ENCODE results near the gene SH2D7. TPM values are rescaled to one million over a fixed set of nuclear protein-coding genes. Genes with fewer than 3 reads are reported as not detected.

Gene SH2D7
- total RNA-seq, 1 donor from 2014 or later: not detected

DNA sequence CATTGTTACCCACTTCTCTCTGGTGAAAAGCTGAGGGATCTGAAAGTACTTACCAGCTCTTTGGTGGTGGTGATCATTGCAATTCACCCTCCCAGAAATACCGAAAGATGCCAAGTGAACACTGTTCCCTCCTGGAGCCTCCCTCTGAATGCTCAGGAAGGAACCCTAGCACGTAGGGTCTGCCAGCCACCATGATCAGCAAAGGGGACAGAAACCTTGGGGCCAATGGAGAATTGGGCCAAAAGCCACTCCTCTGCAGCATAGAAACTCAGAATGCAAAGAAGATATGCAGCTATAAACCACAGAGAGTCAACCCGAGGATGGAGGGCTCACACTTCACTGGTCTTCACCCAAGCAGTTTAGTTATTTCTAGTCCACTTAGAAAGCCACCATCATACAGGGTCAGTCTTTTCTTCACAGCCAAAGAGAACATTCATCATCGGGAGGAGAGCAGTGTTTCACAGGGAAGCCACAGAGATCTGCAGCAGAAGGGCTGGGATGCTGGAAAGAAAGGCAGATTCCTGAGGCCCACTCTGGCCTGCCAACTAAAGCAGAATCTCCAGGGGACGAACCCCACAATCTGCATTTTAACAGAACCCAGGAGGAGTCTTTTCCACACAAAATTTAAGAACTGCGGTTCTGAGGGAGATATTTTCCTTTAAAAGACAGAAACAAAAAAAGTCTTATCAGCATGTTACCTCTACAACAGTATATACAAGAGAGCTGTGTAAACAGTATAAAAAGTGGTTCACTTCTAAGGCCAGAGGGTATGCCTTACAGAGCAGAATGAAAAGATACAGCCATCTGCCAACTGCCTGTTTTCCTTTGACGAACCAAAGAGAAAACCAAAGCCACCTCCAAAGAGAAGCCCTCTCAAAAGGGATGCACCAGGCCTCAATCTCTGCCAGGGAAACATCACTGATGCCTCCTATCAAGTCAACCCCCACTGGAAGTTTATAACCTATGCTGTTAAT lies 26.1 kb upstream of the SH2D7 start:
- DNase-seq (no peak), ATAC-seq (no peak)
- H3K4me3 ChIP-seq: peak overlapping the region; percentile 0

DNA sequence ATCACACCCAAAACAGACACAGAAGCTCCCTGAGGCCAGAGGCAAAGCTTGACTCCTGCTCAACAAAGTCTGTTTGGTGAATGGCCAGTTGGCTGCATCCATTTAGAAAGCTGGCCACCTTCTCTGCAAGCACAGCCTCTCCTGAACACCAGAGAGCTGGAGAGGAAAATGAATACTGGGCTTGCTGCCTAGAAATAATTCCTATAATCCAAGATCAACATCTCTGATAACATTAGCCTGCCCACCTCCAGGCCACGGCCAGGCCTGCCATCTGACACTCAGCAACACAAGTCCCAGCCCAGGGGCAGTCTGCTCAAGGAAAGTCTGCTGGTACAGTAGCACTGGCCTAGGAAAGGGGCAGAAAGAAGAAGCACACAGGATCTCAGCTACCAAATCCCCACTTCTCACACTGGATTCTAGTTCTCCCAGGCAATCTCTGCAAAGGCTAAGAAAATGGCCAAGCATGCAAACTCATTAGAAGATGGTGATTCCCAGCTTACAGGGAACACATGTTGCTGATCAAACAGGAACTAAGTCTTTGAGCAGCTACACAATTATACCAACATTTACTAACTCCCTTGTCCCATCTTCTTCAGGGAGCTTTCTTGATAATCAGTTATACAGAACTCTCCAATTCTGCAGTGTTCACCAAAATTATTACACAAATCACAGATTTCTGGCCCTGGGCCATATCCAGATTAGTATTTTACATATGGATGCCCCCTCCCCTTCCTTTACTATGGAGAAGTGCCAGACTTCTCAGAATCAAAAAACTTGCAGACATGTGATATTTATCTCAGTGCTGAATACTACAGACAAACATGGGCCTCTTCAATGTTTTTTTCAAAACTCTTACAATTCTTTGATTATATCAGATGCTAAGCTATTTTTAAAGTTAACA lies 24.8 kb upstream of the SH2D7 start:
- TF ChIP-seq, protein P1, sequence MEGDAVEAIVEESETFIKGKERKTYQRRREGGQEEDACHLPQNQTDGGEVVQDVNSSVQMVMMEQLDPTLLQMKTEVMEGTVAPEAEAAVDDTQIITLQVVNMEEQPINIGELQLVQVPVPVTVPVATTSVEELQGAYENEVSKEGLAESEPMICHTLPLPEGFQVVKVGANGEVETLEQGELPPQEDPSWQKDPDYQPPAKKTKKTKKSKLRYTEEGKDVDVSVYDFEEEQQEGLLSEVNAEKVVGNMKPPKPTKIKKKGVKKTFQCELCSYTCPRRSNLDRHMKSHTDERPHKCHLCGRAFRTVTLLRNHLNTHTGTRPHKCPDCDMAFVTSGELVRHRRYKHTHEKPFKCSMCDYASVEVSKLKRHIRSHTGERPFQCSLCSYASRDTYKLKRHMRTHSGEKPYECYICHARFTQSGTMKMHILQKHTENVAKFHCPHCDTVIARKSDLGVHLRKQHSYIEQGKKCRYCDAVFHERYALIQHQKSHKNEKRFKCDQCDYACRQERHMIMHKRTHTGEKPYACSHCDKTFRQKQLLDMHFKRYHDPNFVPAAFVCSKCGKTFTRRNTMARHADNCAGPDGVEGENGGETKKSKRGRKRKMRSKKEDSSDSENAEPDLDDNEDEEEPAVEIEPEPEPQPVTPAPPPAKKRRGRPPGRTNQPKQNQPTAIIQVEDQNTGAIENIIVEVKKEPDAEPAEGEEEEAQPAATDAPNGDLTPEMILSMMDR (IDR thresholded peaks at IDR 0.05): no peak
- H3K4me1 ChIP-seq: peaks cover 99% of the 10 kb centered on the region
- no peaks in the 10 kb centered on the region for H3K9me3 ChIP-seq
- H3K27ac ChIP-seq: peak overlapping the region; percentile 86
- ATAC-seq (no peak), DNase-seq (no peak)
- no peak overlapping the region for H3K4me3 ChIP-seq
- H3K27me3 ChIP-seq (ENCODE audit: low read depth): no peaks in the 10 kb centered on the region
- intact Hi-C loops (cut with DNase I): no loop called here
- no peaks in the 10 kb centered on the region for H3K36me3 ChIP-seq

More for the DNA sequence above, 26.1 kb upstream of the SH2D7 start:
- no peaks in the 10 kb centered on the region for H3K36me3 ChIP-seq
- no peaks in the 10 kb centered on the region for H3K9me3 ChIP-seq
- H3K27ac ChIP-seq: peak overlapping the region; percentile 86
- peaks cover 99% of the 10 kb centered on the region for H3K4me1 ChIP-seq
- TF ChIP-seq, protein P1 (IDR thresholded peaks at IDR 0.05): no peak
- H3K27me3 ChIP-seq (ENCODE audit: low read depth): no peaks in the 10 kb centered on the region
- intact Hi-C loops (cut with DNase I): no loop called here

DNA sequence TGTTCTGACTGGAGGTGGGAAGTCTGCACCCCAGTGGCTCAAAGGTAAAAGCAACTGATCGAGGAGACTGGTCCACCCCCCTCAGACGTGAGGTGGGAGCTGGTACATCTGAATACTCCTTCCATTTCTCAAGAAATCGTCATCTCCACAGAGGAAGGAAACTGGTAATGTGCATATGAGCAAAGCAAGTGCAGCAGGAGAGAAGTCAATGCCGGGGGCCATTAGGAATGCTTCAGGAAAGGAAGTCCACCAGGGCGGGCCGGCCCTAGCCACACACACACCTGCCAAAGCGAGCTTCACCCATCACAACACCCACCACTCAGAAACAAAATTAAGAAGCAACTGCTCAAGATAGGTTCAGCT lies 23.3 kb upstream of the SH2D7 start:
- TF ChIP-seq, protein P1 (IDR thresholded peaks at IDR 0.05): no peak
- DNase-seq (no peak), ATAC-seq (no peak)
- Histone ChIP-seq H3K4me1 (peaks cover 98% of the 10 kb centered on the region), H3K9me3 (no peaks in the 10 kb centered on the region), H3K4me3 (peak overlapping the region; percentile 15), H3K27ac (peak overlapping the region; percentile 74), H3K36me3 (no peaks in the 10 kb centered on the region), H3K27me3 (ENCODE audit: low read depth) (no peaks in the 10 kb centered on the region)
- intact Hi-C loops (cut with DNase I): no loop called here

DNA sequence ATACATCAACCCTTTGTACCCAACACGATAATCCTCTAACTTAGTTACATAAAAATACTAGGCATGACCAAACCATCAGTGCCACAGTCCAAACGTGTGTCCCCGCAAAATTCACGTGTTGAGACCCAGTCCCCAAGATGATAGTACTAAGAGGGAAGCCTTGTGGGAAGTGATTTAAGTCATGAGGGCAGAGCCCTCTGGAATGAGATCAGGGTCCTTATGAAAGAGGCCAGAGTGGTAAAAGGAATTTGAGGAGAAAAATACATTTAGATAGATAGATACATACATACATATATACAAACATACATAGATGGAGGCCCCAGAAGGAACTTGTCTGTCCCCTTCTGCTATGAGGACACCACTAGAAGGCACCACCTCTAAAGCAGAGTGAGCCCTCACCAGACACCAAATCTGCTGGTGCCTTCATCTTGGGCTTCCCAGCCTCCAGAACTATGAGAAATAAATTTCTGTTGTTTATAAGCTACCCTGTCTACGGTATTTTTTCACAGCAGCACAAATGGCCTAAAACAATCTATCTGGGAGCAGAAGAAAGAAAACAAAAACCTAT lies 22.8 kb upstream of the SH2D7 start:
- no peaks in the 10 kb centered on the region for H3K27me3 ChIP-seq (ENCODE audit: low read depth)
- H3K9me3 ChIP-seq: no peaks in the 10 kb centered on the region
- peaks cover 98% of the 10 kb centered on the region for H3K4me1 ChIP-seq
- ATAC-seq (no peak), DNase-seq (no peak)
- no peaks in the 10 kb centered on the region for H3K36me3 ChIP-seq
- TF ChIP-seq, protein P1 (IDR thresholded peaks at IDR 0.05): no peak
- intact Hi-C loops (cut with DNase I): no loop called here
- no peak overlapping the region for H3K4me3 ChIP-seq
- peak overlapping the region; percentile 74 for H3K27ac ChIP-seq

DNA sequence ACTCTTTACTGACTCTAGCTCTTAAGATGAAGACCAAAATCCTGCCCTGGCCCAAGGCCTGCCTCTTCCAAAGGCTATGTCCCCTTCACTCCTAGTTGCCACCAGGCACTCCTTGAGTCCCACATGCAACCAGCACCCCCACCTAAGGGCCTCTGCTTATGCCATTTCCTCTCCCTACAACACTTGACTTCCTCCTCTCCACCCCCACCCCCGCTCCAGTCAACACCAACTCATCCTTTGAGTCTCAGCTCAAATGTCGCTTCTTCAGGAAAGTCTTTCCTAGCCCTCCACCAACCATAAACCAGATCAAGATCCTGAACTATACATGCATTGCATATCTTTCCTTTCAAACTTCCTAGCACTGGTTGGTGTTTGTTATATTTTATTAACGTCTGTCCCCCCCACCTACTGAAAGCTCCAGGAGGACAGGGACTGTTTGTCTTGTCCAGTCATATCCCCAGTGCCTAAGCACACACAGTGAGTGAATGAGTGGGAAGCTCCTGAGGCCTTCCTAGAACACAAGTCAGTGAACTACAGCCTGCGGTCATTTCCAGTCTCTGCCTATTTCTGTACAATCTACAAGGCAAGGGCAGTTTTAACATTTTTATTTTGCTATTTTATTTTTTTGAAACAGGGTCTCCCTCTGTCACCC lies 22.2 kb upstream of the SH2D7 start:
- no peaks in the 10 kb centered on the region for H3K9me3 ChIP-seq
- no peaks in the 10 kb centered on the region for H3K27me3 ChIP-seq (ENCODE audit: low read depth)
- DNase-seq: no peak
- intact Hi-C loops (cut with DNase I): no loop called here
- H3K4me3 ChIP-seq: no peak overlapping the region
- H3K36me3 ChIP-seq: no peaks in the 10 kb centered on the region
- peak in 1 of 2 donors; percentile 32 for ATAC-seq
- H3K4me1 ChIP-seq: peaks cover 97% of the 10 kb centered on the region
- peak overlapping the region; percentile 74 for H3K27ac ChIP-seq
- TF ChIP-seq, protein P1 (IDR thresholded peaks at IDR 0.05): no peak

Data from lower lobe of right lung (tissue), 2 donors.